WTC11 (cell line): ENCODE measurements around the gene ACBD5. TPM values are rescaled to one million over a fixed set of nuclear protein-coding genes. Genes with fewer than 3 reads are reported as not detected.
A peak's percentile ranks its signal among the peaks of the same experiment; 100 is the strongest.

Experiments used
- AR ChIP-seq: fragments of 250-450 bp; sonication (Bioruptor Pico); IDR thresholded peaks from 2 replicates; pipeline ENCODE4 v1.9.0; 2021; ENCODE audit warnings: mild to moderate bottlenecking
- ATF1 ChIP-seq: sonication (generic); formaldehyde crosslinking; IDR thresholded peaks from 2 replicates; pipeline ENCODE4 v1.8.1; 2023; ENCODE audit warnings: mild to moderate bottlenecking, moderate library complexity, missing genetic modification reagents
- ATF3 ChIP-seq: sonication (generic); formaldehyde crosslinking; conservative IDR thresholded peaks from 2 replicates; pipeline ENCODE4 v1.8.1; 2022; ENCODE audit warnings: mild to moderate bottlenecking, missing genetic modification reagents
- ATF6 ChIP-seq: sonication (generic); formaldehyde crosslinking; IDR thresholded peaks from 2 replicates; pipeline ENCODE4 v1.8.1; 2023; ENCODE audit warnings: mild to moderate bottlenecking, missing genetic modification reagents
- CDX4 ChIP-seq: fragments of 250-450 bp; sonication (Bioruptor Pico); IDR thresholded peaks from 2 replicates; pipeline ENCODE4 v1.9.0; 2021; ENCODE audit warnings: moderate library complexity, mild to moderate bottlenecking, inconsistent platforms, borderline replicate concordance
- E2F1 ChIP-seq: sonication (generic); formaldehyde crosslinking; IDR thresholded peaks from 2 replicates; pipeline ENCODE4 v1.8.0; 2022; ENCODE audit warnings: mild to moderate bottlenecking, missing genetic modification reagents
- E2F4 ChIP-seq: sonication (generic); formaldehyde crosslinking; IDR thresholded peaks from 2 replicates; pipeline ENCODE4 v1.8.1; 2022; ENCODE audit warnings: low read depth, mild to moderate bottlenecking, moderate library complexity, missing genetic modification reagents, borderline replicate concordance
- ESRRA ChIP-seq: sonication (generic); formaldehyde crosslinking; IDR thresholded peaks from 2 replicates; pipeline ENCODE4 v1.8.1; 2022; ENCODE audit warnings: mild to moderate bottlenecking, missing genetic modification reagents, borderline replicate concordance
- FOXK1 ChIP-seq: sonication (generic); formaldehyde crosslinking; IDR thresholded peaks from 2 replicates; pipeline ENCODE4 v1.8.0; 2022; ENCODE audit warnings: mild to moderate bottlenecking, moderate library complexity, missing genetic modification reagents
- IRF2 ChIP-seq: sonication (generic); formaldehyde crosslinking; IDR thresholded peaks from 2 replicates; pipeline ENCODE4 v1.8.0; 2022; ENCODE audit warnings: low read depth, missing genetic modification reagents, borderline replicate concordance
- JAZF1 ChIP-seq: fragments of 250-450 bp; sonication (Bioruptor Pico); IDR thresholded peaks from 2 replicates; pipeline ENCODE4 v1.9.0; 2021; ENCODE audit warnings: moderate library complexity, mild to moderate bottlenecking, inconsistent platforms
- JUN ChIP-seq: sonication (generic); formaldehyde crosslinking; IDR thresholded peaks from 2 replicates; pipeline ENCODE4 v1.8.0; 2023; ENCODE audit warnings: mild to moderate bottlenecking, missing genetic modification reagents
- KAT7 ChIP-seq: sonication (generic); formaldehyde crosslinking; IDR thresholded peaks from 2 replicates; pipeline ENCODE4 v1.8.1; 2023; ENCODE audit warnings: missing genetic modification reagents, mild to moderate bottlenecking, borderline replicate concordance
- MAX ChIP-seq: sonication (generic); formaldehyde crosslinking; IDR thresholded peaks from 2 replicates; pipeline ENCODE4 v1.8.0; 2022; ENCODE audit warnings: mild to moderate bottlenecking, missing genetic modification reagents
- MXD4 ChIP-seq: fragments of 250-450 bp; sonication (Bioruptor Pico); IDR thresholded peaks from 2 replicates; pipeline ENCODE4 v1.8.0; 2021; ENCODE audit warnings: mild to moderate bottlenecking, moderate library complexity, borderline replicate concordance
- NR1H2 ChIP-seq: sonication (generic); formaldehyde crosslinking; IDR thresholded peaks from 2 replicates; pipeline ENCODE4 v1.9.0; 2021; ENCODE audit warnings: mild to moderate bottlenecking, moderate library complexity, missing genetic modification reagents
- NR2C2 ChIP-seq: sonication (generic); formaldehyde crosslinking; IDR thresholded peaks from 2 replicates; pipeline ENCODE4 v1.8.0; 2022; ENCODE audit warnings: mild to moderate bottlenecking, missing genetic modification reagents
- OVOL2 ChIP-seq: fragments of 250-450 bp; sonication (Bioruptor Pico); IDR thresholded peaks from 2 replicates; pipeline ENCODE4 v1.9.0; 2021; ENCODE audit warnings: mild to moderate bottlenecking, borderline replicate concordance
- PREB ChIP-seq: sonication (generic); formaldehyde crosslinking; IDR thresholded peaks from 2 replicates; pipeline ENCODE4 v1.8.1; 2022; ENCODE audit warnings: mild to moderate bottlenecking, missing genetic modification reagents, moderate library complexity, borderline replicate concordance
- PRRX2 ChIP-seq: fragments of 250-450 bp; sonication (Bioruptor Pico); IDR thresholded peaks from 2 replicates; pipeline ENCODE4 v1.8.0; 2021; ENCODE audit warnings: mild to moderate bottlenecking
- RORB ChIP-seq: fragments of 250-450 bp; sonication (Bioruptor Pico); IDR thresholded peaks from 2 replicates; pipeline ENCODE4 v1.9.0; 2021; ENCODE audit warnings: mild to moderate bottlenecking
- SMAD3 ChIP-seq: sonication (generic); formaldehyde crosslinking; IDR thresholded peaks from 2 replicates; pipeline ENCODE4 v1.8.0; 2022; ENCODE audit warnings: missing genetic modification reagents, mild to moderate bottlenecking, borderline replicate concordance
- TEAD1 ChIP-seq: sonication (generic); formaldehyde crosslinking; IDR thresholded peaks from 2 replicates; pipeline ENCODE4 v1.8.0; 2022; ENCODE audit warnings: mild to moderate bottlenecking, missing genetic modification reagents
- TP53 ChIP-seq: sonication (generic); formaldehyde crosslinking; IDR thresholded peaks from 2 replicates; pipeline ENCODE4 v1.8.1; 2023; ENCODE audit warnings: mild to moderate bottlenecking, missing genetic modification reagents
- USF1 ChIP-seq: sonication (generic); formaldehyde crosslinking; IDR thresholded peaks from 2 replicates; pipeline ENCODE4 v1.8.0; 2022; ENCODE audit warnings: mild to moderate bottlenecking, missing genetic modification reagents
- ZNF138 ChIP-seq: sonication (generic); formaldehyde crosslinking; conservative IDR thresholded peaks from 2 replicates; pipeline ENCODE4 v1.8.1; 2022; ENCODE audit warnings: mild to moderate bottlenecking, moderate library complexity, missing genetic modification reagents
- ZNF232 ChIP-seq: sonication (generic); formaldehyde crosslinking; IDR thresholded peaks from 2 replicates; pipeline ENCODE4 v1.8.0; 2022; ENCODE audit warnings: mild to moderate bottlenecking, missing genetic modification reagents
- ZNF396 ChIP-seq: fragments of 250-450 bp; sonication (Bioruptor Pico); IDR thresholded peaks from 2 replicates; pipeline ENCODE4 v1.8.0; 2021; ENCODE audit warnings: mild to moderate bottlenecking, moderate library complexity, borderline replicate concordance
- total RNA-seq: library from RNA; stranded (reverse); gene quantifications from 3 replicates; pipeline ENCODE4 v1.2.3, GENCODE V29; 2021

Gene ACBD5
- total RNA-seq, 1 experiment from 2014 or later, result 18.1 TPM

GRCh38 chr10:27252267-27253000 lies 11.8 kb upstream of the ACBD5 start (continued):
- TF ChIP-seq MAX (CRISPR knock-in tag) (peak; percentile 81), E2F4 (CRISPR knock-in tag) (no peak), E2F1 (CRISPR knock-in tag) (0 out of 2 replicates have a peak, but pooled peaks have one; percentile 49), CDX4 (no peak), AR (CRISPR knock-in tag) (no peak), OVOL2 (CRISPR knock-in tag) (no peak), MXD4 (CRISPR knock-in tag) (no peak), FOXK1 (CRISPR knock-in tag) (no peak), SMAD3 (CRISPR knock-in tag) (peak; percentile 63), NR2C2 (CRISPR knock-in tag) (no peak), PRRX2 (CRISPR knock-in tag) (no peak), IRF2 (CRISPR knock-in tag) (no peak), ESRRA (no peak), PREB (CRISPR knock-in tag) (no peak), ATF3 (CRISPR knock-in tag) (no peak), KAT7 (no peak), ZNF232 (0 out of 2 replicates have a peak, but pooled peaks have one; percentile 41), RORB (no peak), ZNF396 (no peak), JAZF1 (CRISPR knock-in tag) (no peak), TP53 (CRISPR knock-in tag) (peak; percentile 81; the same call in 1 of the 2 replicates), ATF1 (CRISPR knock-in tag) (no peak), NR1H2 (CRISPR knock-in tag) (no peak), JUN (CRISPR knock-in tag) (no peak), ZNF138 (0 out of 2 replicates have a peak, but pooled peaks have one; percentile 28), USF1 (CRISPR knock-in tag) (no peak), TEAD1 (CRISPR knock-in tag) (peak; percentile 28; the same call in 1 of the 2 replicates), ATF6 (CRISPR knock-in tag) (no peak)
